GM23338 (cell line): ENCODE measurements around the gene DUSP15. TPM values are rescaled to one million over a fixed set of nuclear protein-coding genes. Genes with fewer than 3 reads are reported as not detected.

Experiments
- ATAC-seq: fragments of 200-7000 bp; cut with Tn5 transposase; 3 replicates; pipeline ENCODE4 v1.9.1; 2020
- DNase-seq: peaks from one replicate; pipeline ENCODE4 v3.0.0-alpha.2; 2015; ENCODE audit warnings: low spot score
- H2AFZ ChIP-seq: fragments of 200-600 bp; sonication (generic); 2 replicates; pipeline ENCODE4 v1.8.0; 2016; ENCODE audit warnings: antibody characterized with exemption, mild to moderate bottlenecking, moderate library complexity
- H3F3A ChIP-seq: fragments of 200-600 bp; sonication (generic); replicated peaks from 2 replicates; pipeline ENCODE4 v1.8.0; 2017; ENCODE audit warnings: antibody characterized with exemption, mixed run types, low read depth
- H3K27ac ChIP-seq: fragments of 200-600 bp; sonication (generic); 2 replicates; pipeline ENCODE4 v1.6.1; 2016; ENCODE audit warnings: low read depth
- H3K27me3 ChIP-seq: fragments of 200-600 bp; sonication (generic); 2 replicates; pipeline ENCODE4 v1.8.0; 2016; ENCODE audit warnings: mild to moderate bottlenecking, mixed run types, moderate library complexity; ENCODE audit not compliant: insufficient read depth
- H3K36me3 ChIP-seq: fragments of 200-600 bp; sonication (generic); 2 replicates; pipeline ENCODE4 v1.8.0; 2016; ENCODE audit warnings: mild to moderate bottlenecking; ENCODE audit not compliant: insufficient read depth
- H3K4me1 ChIP-seq: fragments of 200-600 bp; sonication (generic); 2 replicates; pipeline ENCODE4 v1.8.0; 2016; ENCODE audit warnings: mild to moderate bottlenecking, moderate library complexity; ENCODE audit not compliant: insufficient read depth
- H3K4me2 ChIP-seq: fragments of 200-600 bp; sonication (generic); 2 replicates; pipeline ENCODE4 v1.7.1; 2017; ENCODE audit warnings: mixed run types
- H3K4me3 ChIP-seq: fragments of 200-600 bp; sonication (generic); 2 replicates; pipeline ENCODE4 v1.6.1; 2016; ENCODE audit warnings: mixed run types
- H3K79me2 ChIP-seq: fragments of 200-600 bp; sonication (generic); replicated peaks from 2 replicates; pipeline ENCODE4 v1.8.0; 2017; ENCODE audit warnings: mild to moderate bottlenecking; ENCODE audit not compliant: insufficient read depth
- H3K9me2 ChIP-seq: fragments of 200-600 bp; sonication (generic); 2 replicates; pipeline ENCODE4 v1.8.0; 2017; ENCODE audit not compliant: insufficient read depth
- H4K20me1 ChIP-seq: fragments of 200-600 bp; sonication (generic); replicated peaks from 2 replicates; pipeline ENCODE4 v1.8.0; 2017; ENCODE audit warnings: mild to moderate bottlenecking; ENCODE audit not compliant: insufficient read depth
- H3K27ac Mint-ChIP-seq: 2 replicates; pipeline ENCODE4 v1.8.0; 2020; ENCODE audit warnings: inconsistent platforms, mild to moderate bottlenecking, moderate library complexity, mixed read lengths
- H3K27me3 Mint-ChIP-seq: 3 replicates; pipeline ENCODE4 v1.8.0; 2022; ENCODE audit warnings: low read depth, mild to moderate bottlenecking, moderate library complexity, mixed read lengths, inconsistent platforms; ENCODE audit not compliant: insufficient read depth, poor library complexity
- H3K36me3 Mint-ChIP-seq: 3 replicates; pipeline ENCODE4 v1.8.0; 2021; ENCODE audit warnings: low read depth, mild to moderate bottlenecking, inconsistent platforms, moderate library complexity, mixed read lengths
- H3K4me1 Mint-ChIP-seq: 3 replicates; pipeline ENCODE4 v1.8.0; 2020; ENCODE audit warnings: mild to moderate bottlenecking, inconsistent platforms, mixed read lengths
- H3K4me3 Mint-ChIP-seq: 3 replicates; pipeline ENCODE4 v1.8.0; 2021; ENCODE audit warnings: moderate library complexity, mild to moderate bottlenecking, inconsistent platforms, mixed read lengths
- H3K9me3 Mint-ChIP-seq: 3 replicates; pipeline ENCODE4 v1.8.0; 2020; ENCODE audit warnings: moderate library complexity, mild to moderate bottlenecking, inconsistent platforms, mixed read lengths
- CREB1 ChIP-seq: fragments of 250-450 bp; sonication (Bioruptor Pico); IDR thresholded peaks from 2 replicates; pipeline ENCODE4 v1.5.0; 2020; ENCODE audit warnings: low read depth, mild to moderate bottlenecking, moderate library complexity
- EZH2phosphoT487 ChIP-seq: fragments of 200-600 bp; sonication (generic); IDR thresholded peaks from one replicate; pipeline ENCODE4 v1.8.1; 2018; ENCODE audit warnings: antibody characterized with exemption; ENCODE audit not compliant: unreplicated experiment
- JUNB ChIP-seq: IDR thresholded peaks from one replicate; pipeline ENCODE4 v1.6.1; 2016; ENCODE audit warnings: antibody characterized with exemption; ENCODE audit not compliant: unreplicated experiment
- STAT1 ChIP-seq: IDR thresholded peaks from one replicate; pipeline ENCODE4 v1.6.1; 2016; ENCODE audit warnings: antibody characterized with exemption; ENCODE audit not compliant: unreplicated experiment
- ZNF114 ChIP-seq: fragments of 250-450 bp; sonication (Bioruptor Pico); IDR thresholded peaks from 2 replicates; pipeline ENCODE4 v1.5.0; 2020; ENCODE audit warnings: mild to moderate bottlenecking, moderate library complexity
- ZNF331 ChIP-seq: fragments of 250-450 bp; sonication (Bioruptor Pico); IDR thresholded peaks from 2 replicates; pipeline ENCODE4 v1.5.0; 2020; ENCODE audit warnings: low read depth, mild to moderate bottlenecking, moderate library complexity
- polyA plus RNA-seq: library from polyadenylated mRNA; unstranded; fragments of >200 nt; fragmentation: Nextera tagmentation; extraction: Ambion mirVana; gene quantifications from 2 replicates; pipeline ENCODE4 v1.2.1, GENCODE V29; 2016
- small RNA-seq: library from RNA; depleted of rRNA; stranded (forward); fragments of <200 nt; gene quantifications from one replicate; pipeline ENCODE3, GENCODE V24; 2014; ENCODE audit warnings: low replicate concordance
- total RNA-seq: library from RNA; depleted of rRNA; stranded (reverse); fragments of >200 nt; shearing (Covaris generic); gene quantifications from 2 replicates; pipeline ENCODE4 v1.2.3, GENCODE V29; 2014; rRNA removed
- TF ChIP-seq, protein P1 (sequence below): fragments of 250-450 bp; sonication (Bioruptor Pico); IDR thresholded peaks from 2 replicates; pipeline ENCODE4 v1.5.0; 2020; ENCODE audit warnings: mild to moderate bottlenecking, moderate library complexity

DUSP15 gene
- total and polyA plus RNA-seq, 2 experiments from 2014 or later: 0.61 to 2.8 TPM

DNA sequence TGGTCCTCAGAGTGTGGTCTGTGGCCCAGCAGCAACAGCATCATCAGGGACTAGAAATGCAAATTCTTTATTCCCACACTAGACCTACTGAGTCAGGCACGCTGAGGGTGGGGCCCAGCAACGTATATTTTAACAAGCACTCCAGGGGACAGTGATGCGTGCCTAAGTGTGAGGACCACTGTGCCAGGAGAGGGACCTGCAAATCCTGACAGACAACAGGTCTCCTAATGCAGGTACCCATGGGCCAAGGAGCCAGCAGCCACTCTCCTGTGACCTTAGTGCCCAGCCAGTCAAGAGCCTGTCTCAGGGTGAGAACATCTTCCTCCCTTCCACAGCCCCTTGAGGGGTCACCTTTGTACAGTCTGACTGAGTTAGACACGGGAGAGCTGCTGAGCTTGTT lies 59.1 kb downstream of the DUSP15 start:
- Mint-ChIP-seq H3K9me3 (no peaks in the 10 kb centered on the region), H3K27me3 (peaks cover 2% of the 10 kb centered on the region), H3K4me3 (no peak overlapping the region), H3K36me3 (no peaks in the 10 kb centered on the region; the same call in 2 of the 3 replicates), H3K27ac (no peak overlapping the region), H3K4me1 (peaks cover 9% of the 10 kb centered on the region)
- no peaks in the 10 kb centered on the region for H3K9me2 ChIP-seq
- H3K4me1 ChIP-seq: peaks cover 8% of the 10 kb centered on the region; the same call in 1 of the 2 replicates
- TF ChIP-seq ZNF114: no peak
- TF ChIP-seq, protein P1, sequence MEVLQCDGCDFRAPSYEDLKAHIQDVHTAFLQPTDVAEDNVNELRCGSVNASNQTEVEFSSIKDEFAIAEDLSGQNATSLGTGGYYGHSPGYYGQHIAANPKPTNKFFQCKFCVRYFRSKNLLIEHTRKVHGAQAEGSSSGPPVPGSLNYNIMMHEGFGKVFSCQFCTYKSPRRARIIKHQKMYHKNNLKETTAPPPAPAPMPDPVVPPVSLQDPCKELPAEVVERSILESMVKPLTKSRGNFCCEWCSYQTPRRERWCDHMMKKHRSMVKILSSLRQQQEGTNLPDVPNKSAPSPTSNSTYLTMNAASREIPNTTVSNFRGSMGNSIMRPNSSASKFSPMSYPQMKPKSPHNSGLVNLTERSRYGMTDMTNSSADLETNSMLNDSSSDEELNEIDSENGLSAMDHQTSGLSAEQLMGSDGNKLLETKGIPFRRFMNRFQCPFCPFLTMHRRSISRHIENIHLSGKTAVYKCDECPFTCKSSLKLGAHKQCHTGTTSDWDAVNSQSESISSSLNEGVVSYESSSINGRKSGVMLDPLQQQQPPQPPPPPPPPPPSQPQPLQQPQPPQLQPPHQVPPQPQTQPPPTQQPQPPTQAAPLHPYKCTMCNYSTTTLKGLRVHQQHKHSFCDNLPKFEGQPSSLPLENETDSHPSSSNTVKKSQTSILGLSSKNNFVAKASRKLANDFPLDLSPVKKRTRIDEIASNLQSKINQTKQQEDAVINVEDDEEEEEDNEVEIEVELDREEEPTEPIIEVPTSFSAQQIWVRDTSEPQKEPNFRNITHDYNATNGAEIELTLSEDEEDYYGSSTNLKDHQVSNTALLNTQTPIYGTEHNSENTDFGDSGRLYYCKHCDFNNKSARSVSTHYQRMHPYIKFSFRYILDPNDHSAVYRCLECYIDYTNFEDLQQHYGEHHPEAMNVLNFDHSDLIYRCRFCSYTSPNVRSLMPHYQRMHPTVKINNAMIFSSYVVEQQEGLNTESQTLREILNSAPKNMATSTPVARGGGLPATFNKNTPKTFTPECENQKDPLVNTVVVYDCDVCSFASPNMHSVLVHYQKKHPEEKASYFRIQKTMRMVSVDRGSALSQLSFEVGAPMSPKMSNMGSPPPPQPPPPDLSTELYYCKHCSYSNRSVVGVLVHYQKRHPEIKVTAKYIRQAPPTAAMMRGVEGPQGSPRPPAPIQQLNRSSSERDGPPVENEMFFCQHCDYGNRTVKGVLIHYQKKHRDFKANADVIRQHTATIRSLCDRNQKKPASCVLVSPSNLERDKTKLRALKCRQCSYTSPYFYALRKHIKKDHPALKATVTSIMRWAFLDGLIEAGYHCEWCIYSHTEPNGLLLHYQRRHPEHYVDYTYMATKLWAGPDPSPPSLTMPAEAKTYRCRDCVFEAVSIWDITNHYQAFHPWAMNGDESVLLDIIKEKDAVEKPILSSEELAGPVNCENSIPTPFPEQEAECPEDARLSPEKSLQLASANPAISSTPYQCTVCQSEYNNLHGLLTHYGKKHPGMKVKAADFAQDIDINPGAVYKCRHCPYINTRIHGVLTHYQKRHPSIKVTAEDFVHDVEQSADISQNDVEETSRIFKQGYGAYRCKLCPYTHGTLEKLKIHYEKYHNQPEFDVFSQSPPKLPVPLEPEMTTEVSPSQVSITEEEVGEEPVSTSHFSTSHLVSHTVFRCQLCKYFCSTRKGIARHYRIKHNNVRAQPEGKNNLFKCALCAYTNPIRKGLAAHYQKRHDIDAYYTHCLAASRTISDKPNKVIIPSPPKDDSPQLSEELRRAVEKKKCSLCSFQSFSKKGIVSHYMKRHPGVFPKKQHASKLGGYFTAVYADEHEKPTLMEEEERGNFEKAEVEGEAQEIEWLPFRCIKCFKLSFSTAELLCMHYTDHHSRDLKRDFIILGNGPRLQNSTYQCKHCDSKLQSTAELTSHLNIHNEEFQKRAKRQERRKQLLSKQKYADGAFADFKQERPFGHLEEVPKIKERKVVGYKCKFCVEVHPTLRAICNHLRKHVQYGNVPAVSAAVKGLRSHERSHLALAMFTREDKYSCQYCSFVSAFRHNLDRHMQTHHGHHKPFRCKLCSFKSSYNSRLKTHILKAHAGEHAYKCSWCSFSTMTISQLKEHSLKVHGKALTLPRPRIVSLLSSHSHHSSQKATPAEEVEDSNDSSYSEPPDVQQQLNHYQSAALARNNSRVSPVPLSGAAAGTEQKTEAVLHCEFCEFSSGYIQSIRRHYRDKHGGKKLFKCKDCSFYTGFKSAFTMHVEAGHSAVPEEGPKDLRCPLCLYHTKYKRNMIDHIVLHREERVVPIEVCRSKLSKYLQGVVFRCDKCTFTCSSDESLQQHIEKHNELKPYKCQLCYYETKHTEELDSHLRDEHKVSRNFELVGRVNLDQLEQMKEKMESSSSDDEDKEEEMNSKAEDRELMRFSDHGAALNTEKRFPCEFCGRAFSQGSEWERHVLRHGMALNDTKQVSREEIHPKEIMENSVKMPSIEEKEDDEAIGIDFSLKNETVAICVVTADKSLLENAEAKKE (CRISPR knock-in tag): no peak
- TF ChIP-seq JUNB: no peak
- TF ChIP-seq EZH2phosphoT487: no peak
- TF ChIP-seq CREB1 (CRISPR knock-in tag): no peak
- TF ChIP-seq STAT1: no peak
- no peak for TF ChIP-seq ZNF331
- no peak overlapping the region for H3K4me2 ChIP-seq
- ATAC-seq (no peak), DNase-seq (no peak)
- H2AFZ ChIP-seq: no peak overlapping the region
- H3K27ac ChIP-seq: no peak overlapping the region
- H3K36me3 ChIP-seq: no peaks in the 10 kb centered on the region
- no peaks in the 10 kb centered on the region for H3K27me3 ChIP-seq
- H3F3A ChIP-seq: peaks cover 11% of the 10 kb centered on the region; the same call in 1 of the 2 replicates
- H4K20me1 ChIP-seq: peaks cover 10% of the 10 kb centered on the region
- no peak overlapping the region for H3K4me3 ChIP-seq
- no peaks in the 10 kb centered on the region for H3K79me2 ChIP-seq

Small RNA genes within 50 kb of the gene (small RNA-seq; reads per million reads assigned to genes)
- not detected for gene RNU1-94P

Other genes starting within 250 kb of the DUSP15 start
- not detected in 2 replicates for gene COX4I2, start 232.6 kb downstream of the DUSP15 start, total RNA-seq
- gene COX4I2, start 232.6 kb downstream of the DUSP15 start, polyA plus RNA-seq: 0.63 and 1.1 TPM in 2 replicates
- gene BCL2L1, start 147.7 kb downstream of the DUSP15 start, total RNA-seq: 108 and 110 TPM in 2 replicates
- gene BCL2L1, start 147.7 kb downstream of the DUSP15 start, polyA plus RNA-seq: 39.9 and 42.4 TPM in 2 replicates
- 148 and 159 TPM in 2 replicates for gene TPX2, start 131.2 kb downstream of the DUSP15 start, total RNA-seq
- 94.1 and 101 TPM in 2 replicates for gene TPX2, start 131.2 kb downstream of the DUSP15 start, polyA plus RNA-seq
- gene MYLK2, start 51.2 kb downstream of the DUSP15 start, total RNA-seq: 0.28 TPM in 1 of 2 replicates, not detected in the other
- gene MYLK2, start 51.2 kb downstream of the DUSP15 start, polyA plus RNA-seq: 0.21 and 0.23 TPM in 2 replicates
- not detected in 2 replicates for gene FOXS1, start 24.9 kb downstream of the DUSP15 start, total RNA-seq
- 0.26 TPM in 1 of 2 replicates, not detected in the other for gene FOXS1, start 24.9 kb downstream of the DUSP15 start, polyA plus RNA-seq
- 0.39 TPM in 1 of 2 replicates, not detected in the other for gene TTLL9, start 107 bp upstream of the DUSP15 start, total RNA-seq
- not detected in 2 replicates for gene TTLL9, start 107 bp upstream of the DUSP15 start, polyA plus RNA-seq
- 10.5 and 14.8 TPM in 2 replicates for gene PDRG1, start 81.5 kb upstream of the DUSP15 start, total RNA-seq
- 27.8 and 28.4 TPM in 2 replicates for gene PDRG1, start 81.5 kb upstream of the DUSP15 start, polyA plus RNA-seq
- 3.0 and 3.9 TPM in 2 replicates for gene XKR7, start 97.6 kb upstream of the DUSP15 start, total RNA-seq
- gene XKR7, start 97.6 kb upstream of the DUSP15 start, polyA plus RNA-seq: 0.61 and 0.64 TPM in 2 replicates
- gene CCM2L, start 139.9 kb upstream of the DUSP15 start, total RNA-seq: 9.6 and 13.3 TPM in 2 replicates
- gene CCM2L, start 139.9 kb upstream of the DUSP15 start, polyA plus RNA-seq: 4.9 and 6.4 TPM in 2 replicates
- 0.97 and 1.2 TPM in 2 replicates for gene HCK, start 181.7 kb upstream of the DUSP15 start, total RNA-seq
- 0.43 TPM in 1 of 2 replicates, not detected in the other for gene HCK, start 181.7 kb upstream of the DUSP15 start, polyA plus RNA-seq
- gene TM9SF4, start 239.2 kb upstream of the DUSP15 start, total RNA-seq: 47.5 and 52.6 TPM in 2 replicates
- gene TM9SF4, start 239.2 kb upstream of the DUSP15 start, polyA plus RNA-seq: 20.3 and 20.4 TPM in 2 replicates